ENCODE data around the gene MLST8. TPM values are rescaled to one million over a fixed set of nuclear protein-coding genes. Genes with fewer than 3 reads are reported as not detected.
"Not testable (repeated sequence)": the region's sequence is repeated elsewhere in the genome, so short reads cannot be mapped to it uniquely, and the experiment has no call there.

MLST8 gene
- polyA plus RNA-seq, 3 donors = 29.9 to 54.3 (median 30.5) TPM

- Histone ChIP-seq H3K4me2 (replicated peaks; ENCODE audit: extremely low read depth, low read length, poor library complexity, severe bottlenecking) (no peak overlapping the region), H3K27ac (ENCODE audit: low read depth in 1 of 2, low read length in 2 of 2) (no peak overlapping the region), H4K20me1 (ENCODE audit: insufficient read depth, low read length) (peaks cover 52% of the 10 kb centered on the region), H3K27me3 (ENCODE audit: control insufficient read depth in 2 of 2, insufficient read depth in 2 of 2, low read length in 2 of 2) (no peaks in the 10 kb centered on the region), H3K79me2 (ENCODE audit: insufficient read depth, low read length) (peaks cover 18% of the 10 kb centered on the region), H2AFZ (ENCODE audit: insufficient read depth, low read depth, low read length, poor library complexity, severe bottlenecking) (no peak overlapping the region), H3K4me3 (replicated peaks in 1 of 3; ENCODE audit: low read depth in 2 of 3, low read length in 3 of 3) (no peak overlapping the region), H3K4me1 (ENCODE audit: control insufficient read depth in 1 of 2, insufficient read depth in 2 of 2, low read length in 2 of 2) (peaks cover 6% of the 10 kb centered on the region in 2 donors), H3K9ac (ENCODE audit: insufficient read depth, low read length, poor library complexity, severe bottlenecking) (no peak overlapping the region), H3K36me3 (replicated peaks in 1 of 2; ENCODE audit: control insufficient read depth in 1 of 2, insufficient read depth in 2 of 2, low read length in 2 of 2) (peaks cover 82 to 88% of the 10 kb centered on the region in 2 donors), H3K9me3 (replicated peaks in 1 of 2; ENCODE audit: control insufficient read depth in 1 of 2, insufficient read depth in 1 of 2, low read length in 2 of 2) (no peaks in the 10 kb centered on the region)
- Mint-ChIP-seq H3K4me1 (peaks cover 4% of the 10 kb centered on the region), H3K4me3 (no peak overlapping the region), H3K9me3 (no peaks in the 10 kb centered on the region), H3K27me3 (ENCODE audit: low read depth in 3 of 3) (peaks cover 0 to 1% (median 0%) of the 10 kb centered on the region in 3 donors), H3K36me3 (peaks cover 68 to 89% of the 10 kb centered on the region in 2 donors), H3K27ac (peak overlapping the region in 4 of 7 donors; percentile 44 to 80 (median 62))
- DNase-seq = no peak
- intact Hi-C loops (cut with micrococcal nuclease) = loop anchor here in 1 of 2 donors (10.0 kb wide), 1 partner anchor 252 kb away; the partner anchor contains the start of gene ZNF598
- WGBS (ENCODE audit: insufficient coverage) = 100% methylated on average over 6 of the region's 12 CpGs
- TF ChIP-seq CTCF (IDR thresholded peaks at IDR 0.05) = no peak
Observed at GRCh38 chr16:2256531-2257140, 51.4 kb downstream of the MLST8 start.

- no peak overlapping the region for H3K27ac ChIP-seq (ENCODE audit: low read depth in 1 of 2, low read length in 2 of 2)
- WGBS (ENCODE audit: insufficient coverage) = 97% methylated on average over 4 of the region's 6 CpGs
- peaks cover 24% of the 10 kb centered on the region for H3K79me2 ChIP-seq (ENCODE audit: insufficient read depth, low read length)
- no peak overlapping the region for H3K9ac ChIP-seq (ENCODE audit: insufficient read depth, low read length, poor library complexity, severe bottlenecking)
- no peaks in the 10 kb centered on the region for H3K9me3 Mint-ChIP-seq
- no peak overlapping the region for H2AFZ ChIP-seq (ENCODE audit: insufficient read depth, low read depth, low read length, poor library complexity, severe bottlenecking)
- TF ChIP-seq CTCF (IDR thresholded peaks at IDR 0.05) = no peak
- H4K20me1 ChIP-seq (ENCODE audit: insufficient read depth, low read length) = peaks cover 58% of the 10 kb centered on the region
- intact Hi-C loops (cut with micrococcal nuclease) = loop anchor here in 1 of 2 donors (10.0 kb wide), 1 partner anchor 253 kb away; the partner anchor contains the start of gene ZNF598
- H3K36me3 Mint-ChIP-seq = peaks cover 77 to 98% of the 10 kb centered on the region in 2 donors
- no peaks in the 10 kb centered on the region for H3K27me3 ChIP-seq (ENCODE audit: control insufficient read depth in 2 of 2, insufficient read depth in 2 of 2, low read length in 2 of 2)
- no peaks in the 10 kb centered on the region for H3K4me1 Mint-ChIP-seq
- H3K4me1 ChIP-seq (ENCODE audit: control insufficient read depth in 1 of 2, insufficient read depth in 2 of 2, low read length in 2 of 2) = no peaks in the 10 kb centered on the region
- peak overlapping the region in 2 of 7 donors; percentile 37 to 38 for H3K27ac Mint-ChIP-seq
- H3K4me2 ChIP-seq (replicated peaks; ENCODE audit: extremely low read depth, low read length, poor library complexity, severe bottlenecking) = no peak overlapping the region
- no peaks in the 10 kb centered on the region for H3K9me3 ChIP-seq (replicated peaks in 1 of 2; ENCODE audit: control insufficient read depth in 1 of 2, insufficient read depth in 1 of 2, low read length in 2 of 2)
- peaks cover 93 to 99% of the 10 kb centered on the region in 2 donors for H3K36me3 ChIP-seq (replicated peaks in 1 of 2; ENCODE audit: control insufficient read depth in 1 of 2, insufficient read depth in 2 of 2, low read length in 2 of 2)
- H3K4me3 ChIP-seq (replicated peaks in 1 of 3; ENCODE audit: low read depth in 2 of 3, low read length in 3 of 3) = no peak overlapping the region
- no peak for DNase-seq
- no peak overlapping the region for H3K4me3 Mint-ChIP-seq
- H3K27me3 Mint-ChIP-seq (ENCODE audit: low read depth in 3 of 3) = peaks cover 0 to 1% (median 0%) of the 10 kb centered on the region in 3 donors
Observed at GRCh38 chr16:2257726-2258125, 52.5 kb downstream of the MLST8 start.

GRCh38 chr16:2258530-2258929 is 53.3 kb downstream of the MLST8 start:
- not testable (repeated sequence) for H3K27ac ChIP-seq (ENCODE audit: low read depth in 1 of 2, low read length in 2 of 2); H3K4me3 Mint-ChIP-seq; H3K4me1 Mint-ChIP-seq; H3K27me3 Mint-ChIP-seq (ENCODE audit: low read depth in 3 of 3); H2AFZ ChIP-seq (ENCODE audit: insufficient read depth, low read depth, low read length, poor library complexity, severe bottlenecking); H3K27me3 ChIP-seq (ENCODE audit: control insufficient read depth in 2 of 2, insufficient read depth in 2 of 2, low read length in 2 of 2); H3K9me3 ChIP-seq (replicated peaks in 1 of 2; ENCODE audit: control insufficient read depth in 1 of 2, insufficient read depth in 1 of 2, low read length in 2 of 2); H3K4me1 ChIP-seq (ENCODE audit: control insufficient read depth in 1 of 2, insufficient read depth in 2 of 2, low read length in 2 of 2); H3K9me3 Mint-ChIP-seq; DNase-seq; H3K9ac ChIP-seq (ENCODE audit: insufficient read depth, low read length, poor library complexity, severe bottlenecking); H3K4me3 ChIP-seq (replicated peaks in 1 of 3; ENCODE audit: low read depth in 2 of 3, low read length in 3 of 3); H3K4me2 ChIP-seq (replicated peaks; ENCODE audit: extremely low read depth, low read length, poor library complexity, severe bottlenecking)
- H3K36me3 Mint-ChIP-seq = peaks cover 76 to 98% of the 10 kb centered on the region in 2 donors
- Histone ChIP-seq H3K36me3 (replicated peaks in 1 of 2; ENCODE audit: control insufficient read depth in 1 of 2, insufficient read depth in 2 of 2, low read length in 2 of 2) (peaks cover 93 to 99% of the 10 kb centered on the region in 2 donors), H4K20me1 (ENCODE audit: insufficient read depth, low read length) (peaks cover 66% of the 10 kb centered on the region), H3K79me2 (ENCODE audit: insufficient read depth, low read length) (peaks cover 32% of the 10 kb centered on the region)
- intact Hi-C loops (cut with micrococcal nuclease) = loop anchor here in 1 of 2 donors (10.0 kb wide), 1 partner anchor 254 kb away; the partner anchor contains the start of gene ZNF598
- peak overlapping the region in 3 of 7 donors; percentile 13 to 69 (median 14) for H3K27ac Mint-ChIP-seq
- WGBS (ENCODE audit: insufficient coverage) = 100% methylated on average over 3 of the region's 7 CpGs

All from CD14-positive monocyte (primary cell).